ENCODE data around the gene CDC34. TPM values are rescaled to one million over a fixed set of nuclear protein-coding genes. Genes with fewer than 3 reads are reported as not detected.

CDC34 gene
- total RNA-seq, 6 experiments from 2014 or later, result 44.8 to 81.8 (median 49.5) TPM

- Histone ChIP-seq H3K27ac (no peak overlapping the region), H3K4me3 (no peak overlapping the region), H3K4me1 (peaks cover 0 to 7% (median 0%) of the 10 kb centered on the region in 4 donors), H3K27me3 (no peaks in the 10 kb centered on the region), H3K9me3 (no peaks in the 10 kb centered on the region), H3K36me3 (no peaks in the 10 kb centered on the region)
- ATAC-seq (no peak), DNase-seq (no peak)
- TF ChIP-seq POLR2A (IDR thresholded peaks at IDR 0.05) (no peak), CTCF (IDR thresholded peaks at IDR 0.05) (no peak)
- intact Hi-C loops (cut with DNase I), result no loop called here
- 75% methylated on average over 18 of the region's 22 CpGs for WGBS (ENCODE audit: insufficient coverage, low coverage, low lambda C conversion rate, missing lambda C conversion rate)
These were observed 46.5 kb upstream of the CDC34 start for GRCh38 chr19:485077-485476.

- 19% methylated on average over 15 of the region's 23 CpGs for WGBS (ENCODE audit: insufficient coverage, low coverage, low lambda C conversion rate, missing lambda C conversion rate)
- DNase-seq (no peak), ATAC-seq (no peak)
- H3K36me3 ChIP-seq, result no peaks in the 10 kb centered on the region
- H3K27me3 ChIP-seq, result no peaks in the 10 kb centered on the region
- H3K4me1 ChIP-seq, result peaks cover 0 to 9% (median 0%) of the 10 kb centered on the region in 4 donors
- no peak for TF ChIP-seq POLR2A (IDR thresholded peaks at IDR 0.05)
- TF ChIP-seq CTCF (IDR thresholded peaks at IDR 0.05), result no peak
- intact Hi-C loops (cut with DNase I), result no loop called here
- no peak overlapping the region for H3K27ac ChIP-seq
- no peak overlapping the region for H3K4me3 ChIP-seq
- H3K9me3 ChIP-seq, result no peaks in the 10 kb centered on the region
These were observed 45.9 kb upstream of the CDC34 start for GRCh38 chr19:485583-486236.

GRCh38 chr19:488505-489417, 42.8 kb upstream of the CDC34 start:
- intact Hi-C loops (cut with DNase I), result no loop called here
- WGBS (ENCODE audit: insufficient coverage, low coverage, low lambda C conversion rate, missing lambda C conversion rate), result no CpG with 5 or more reads among the region's 114 CpGs
- Histone ChIP-seq H3K27me3 (no peaks in the 10 kb centered on the region), H3K9me3 (no peaks in the 10 kb centered on the region), H3K27ac (peak overlapping the region; percentile 85 to 93 (median 89)), H3K36me3 (no peaks in the 10 kb centered on the region), H3K4me1 (peaks cover 0 to 9% (median 0%) of the 10 kb centered on the region in 4 donors), H3K4me3 (peak overlapping the region; percentile 90 to 99 (median 95))
- peak; percentile 90 to 97 (median 92) for ATAC-seq
- peak; percentile 96 to 98 (median 97) for DNase-seq
- TF ChIP-seq POLR2A (IDR thresholded peaks at IDR 0.05), result peak; percentile 87
- TF ChIP-seq CTCF (IDR thresholded peaks at IDR 0.05), result peak in 1 of 4 donors; percentile 10

- Histone ChIP-seq H3K4me1 (peaks cover 0 to 9% (median 0%) of the 10 kb centered on the region in 4 donors), H3K27ac (peak overlapping the region; percentile 85 to 93 (median 89)), H3K36me3 (no peaks in the 10 kb centered on the region), H3K27me3 (no peaks in the 10 kb centered on the region), H3K4me3 (peak overlapping the region; percentile 90 to 99 (median 95)), H3K9me3 (no peaks in the 10 kb centered on the region)
- no peak for TF ChIP-seq CTCF (IDR thresholded peaks at IDR 0.05)
- TF ChIP-seq POLR2A (IDR thresholded peaks at IDR 0.05), result no peak
- intact Hi-C loops (cut with DNase I), result no loop called here
- ATAC-seq, result peak; percentile 29 to 57 (median 36)
- 20% methylated on average over 37 of the region's 61 CpGs for WGBS (ENCODE audit: insufficient coverage, low coverage, low lambda C conversion rate, missing lambda C conversion rate)
- DNase-seq, result no peak
These were observed 42.0 kb upstream of the CDC34 start for GRCh38 chr19:489418-490196.
